K562 (cell line): ENCODE measurements around the gene SYT1. TPM values are rescaled to one million over a fixed set of nuclear protein-coding genes. Genes with fewer than 3 reads are reported as not detected.

ENCODE experiments used
- ATAC-seq: fragments of 200-7000 bp; cut with Tn5 transposase; 3 replicates; pipeline ENCODE4 v1.9.1; 2020; ENCODE audit warnings: moderate library complexity
- BruUV-seq: library from RNA; stranded (reverse); fragments of 400-500 nt; replicated peaks from 2 replicates; lab custom pipeline; 2021; lab: Mats Ljungman, UMichigan
- CTCF ChIA-PET: fragments of 300-600 bp; formaldehyde crosslinking; extraction: SDS; loops from one replicate; lab custom pipeline; 2021; ENCODE audit warnings: low intra/inter-chr PET ratio; lab: Yijun Ruan, JAX
- POLR2A ChIA-PET: fragments of 300-600, 350-650 bp; sonication (Branson Sonifier 250); formaldehyde crosslinking; extraction: SDS; loops from one replicate; lab custom pipeline; 2021; ENCODE audit warnings: antibody characterized with exemption, inconsistent platforms; lab: Yijun Ruan, JAX
- DNase-seq, 4 experiments: peaks; one replicate each; pipeline versions ENCODE4 v3.0.0 to v3.0.0-alpha.2; 2011 to 2018; ENCODE audit warnings: low spot score in 3 of 4, mixed read lengths in 3 of 4; ENCODE audit errors: extremely low read depth in 1 of 4
- FAIRE-seq: peaks from 2 replicates; lab custom pipeline; 2011; peaks lifted over from hg19 to GRCh38; lab: Jason Lieb, UNC
- H2AFZ ChIP-seq: 2 replicates; pipeline ENCODE4 v1.6.0; 2011; ENCODE audit warnings: low read depth, low read length, control low read depth, inconsistent platforms
- H3K27ac ChIP-seq: fragments of 200-600 bp; 3 replicates; pipeline ENCODE4 v1.8.0; 2011; ENCODE audit warnings: low read depth, mild to moderate bottlenecking, control low read depth, inconsistent platforms, low read length, moderate library complexity, mixed read lengths; ENCODE audit errors: extremely low read depth
- H3K27me3 ChIP-seq, 2 experiments: fragments of 300-600 bp in 1 of 2; 2 replicates in 1 of 2; 3 replicates in 1 of 2; pipeline versions ENCODE4 v1.6.0 to v1.8.0; 2011; ENCODE audit warnings: inconsistent platforms in 2 of 2, low read length in 2 of 2, mild to moderate bottlenecking in 1 of 2, mixed read lengths in 1 of 2, moderate library complexity in 1 of 2; ENCODE audit not compliant: control insufficient read depth in 2 of 2, insufficient read depth in 2 of 2
- H3K36me3 ChIP-seq: fragments of 300-600 bp; 3 replicates; pipeline ENCODE4 v1.8.0; 2011; ENCODE audit warnings: mild to moderate bottlenecking, low read length, inconsistent platforms; ENCODE audit not compliant: control insufficient read depth, insufficient read depth
- H3K4me1 ChIP-seq, 2 experiments: fragments of 200-600 bp in 1 of 2; replicated peaks in 1 of 2; 2 replicates in 1 of 2; 3 replicates in 1 of 2; pipeline versions ENCODE4 v1.5.1 to v1.8.0; 2011; ENCODE audit warnings: inconsistent platforms in 2 of 2, low read length in 2 of 2, mild to moderate bottlenecking in 1 of 2, mixed read lengths in 1 of 2, moderate library complexity in 1 of 2; ENCODE audit not compliant: control insufficient read depth in 2 of 2, insufficient read depth in 2 of 2
- H3K4me2 ChIP-seq: 2 replicates; pipeline ENCODE4 v1.6.1; 2011; ENCODE audit warnings: low read length, control low read depth, inconsistent platforms, mixed read lengths; ENCODE audit not compliant: insufficient read depth
- H3K4me3 ChIP-seq: fragments of 200-600 bp; sonication (generic), shearing (Covaris generic); 2 replicates; pipeline ENCODE4 v1.5.1; 2016; ENCODE audit warnings: control low read depth, inconsistent platforms
- H3K79me2 ChIP-seq: fragments of 200-600 bp; 3 replicates; pipeline ENCODE4 v1.8.0; 2011; ENCODE audit warnings: low read length, inconsistent platforms; ENCODE audit not compliant: control insufficient read depth, insufficient read depth
- H3K9ac ChIP-seq, 2 experiments: 2 replicates each; pipeline versions ENCODE4 v1.6.0 to v1.6.1; 2011; ENCODE audit warnings: low read depth in 2 of 2, low read length in 2 of 2, control low read depth in 1 of 2, inconsistent platforms in 1 of 2, mild to moderate bottlenecking in 1 of 2, mixed read lengths in 1 of 2; ENCODE audit not compliant: insufficient read depth in 1 of 2
- H3K9me1 ChIP-seq: one replicate; pipeline ENCODE4 v1.6.0; 2011; ENCODE audit warnings: inconsistent platforms, mild to moderate bottlenecking, low read length, moderate library complexity; ENCODE audit not compliant: control insufficient read depth, insufficient read depth
- H3K9me3 ChIP-seq: replicated peaks from 2 replicates; pipeline ENCODE4 v1.5.1; 2011; ENCODE audit warnings: low read depth, low read length, inconsistent platforms; ENCODE audit not compliant: control insufficient read depth, insufficient read depth
- H4K20me1 ChIP-seq: replicated peaks from 2 replicates; pipeline ENCODE4 v1.6.1; 2011; ENCODE audit warnings: low read length, inconsistent platforms, mixed read lengths; ENCODE audit not compliant: control insufficient read depth, insufficient read depth
- CHD7 ChIP-seq: fragments of 200-600 bp; sonication (generic); IDR thresholded peaks from one replicate; pipeline ENCODE4 v1.6.1; 2012; ENCODE audit warnings: mild to moderate bottlenecking, low read depth, low read length, inconsistent platforms
- ELF1 ChIP-seq: fragments of 200-800 bp; sonication (Bioruptor generic); IDR thresholded peaks from 2 replicates; pipeline ENCODE4 v1.6.1; 2016; ENCODE audit warnings: missing genetic modification characterization, missing compliant biosample characterization
- ELK1 ChIP-seq: sonication (generic); formaldehyde crosslinking; IDR thresholded peaks from 2 replicates; pipeline ENCODE4 v1.8.1; 2022; ENCODE audit warnings: missing genetic modification reagents
- HDGF ChIP-seq: fragments of 450-650 bp; IDR thresholded peaks from 2 replicates; pipeline ENCODE4 v1.6.1; 2016
- HMG20B ChIP-seq: fragments of 250-450 bp; sonication (Bioruptor Pico); IDR thresholded peaks from 2 replicates; pipeline ENCODE4 v1.5.0; 2021; ENCODE audit warnings: mild to moderate bottlenecking
- NR3C1 ChIP-seq: sonication (generic); formaldehyde crosslinking; IDR thresholded peaks from 2 replicates; pipeline ENCODE4 v1.8.1; 2022; ENCODE audit warnings: missing genetic modification reagents
- SNIP1 ChIP-seq: fragments of 450-650 bp; IDR thresholded peaks from 2 replicates; pipeline ENCODE4 v1.7.1; 2017; ENCODE audit warnings: low read depth, mild to moderate bottlenecking
- SRSF7 ChIP-seq: fragments of 200-400 bp; formaldehyde crosslinking; optimal IDR thresholded peaks from 2 replicates; pipeline ENCODE3; 2017; ENCODE audit warnings: mild to moderate bottlenecking, low read depth, low read length
- U2AF1 ChIP-seq: fragments of 200-400 bp; formaldehyde crosslinking; optimal IDR thresholded peaks from 2 replicates; pipeline ENCODE3; 2017; ENCODE audit warnings: mild to moderate bottlenecking, low read depth, low read length, moderate library complexity
- WGBS: fragments of 100-300 bp; shearing (Covaris generic); methylation state at CpG from one replicate; pipeline ENCODE4 v1.1.6; 2016; ENCODE audit warnings: low coverage, mixed read lengths; ENCODE audit not compliant: insufficient coverage; ENCODE audit errors: missing lambda C conversion rate; 5-methylcytosine and 5-hydroxymethylcytosine counted together
- in situ Hi-C: fragments of 300-500 bp; cut with MboI; formaldehyde crosslinking; loops from 4 replicates; pipeline ENCODE4 v1.15.0; 2018; ENCODE audit warnings: inconsistent platforms, mixed read lengths
- intact Hi-C: fragments of 100-400 bp; cut with micrococcal nuclease; formaldehyde crosslinking; loops from 2 replicates; pipeline ENCODE4 v1.14.2; 2022
- polyA plus RNA-seq, 8 experiments: library from polyadenylated mRNA; depleted of rRNA in 4 of 8; stranded (reverse) in 5 of 8; unstranded in 3 of 8; fragments of >200 nt; fragmentation: Nextera tagmentation in 2 of 8; fragmentation: Illumina TruSeq in 1 of 8; extraction: Ambion mirVana in 2 of 8; extraction: Trizol in 1 of 8; gene quantifications; 2 replicates each; pipeline versions ENCODE4 v1.2.1 to v1.2.3, GENCODE V29; 2011 to 2014; ENCODE audit warnings: inconsistent platforms in 1 of 8, missing spikeins in 1 of 8
- total RNA-seq, 7 experiments: library from RNA; depleted of rRNA in 6 of 7; stranded (reverse); fragments of >200 nt in 6 of 7; fragmentation: Illumina TruSeq in 2 of 7; extraction: Trizol in 2 of 7; gene quantifications; 2 replicates each; pipeline versions ENCODE4 v1.2.1 to v1.2.3, GENCODE V29; 2011 to 2021; ENCODE audit warnings: low replicate concordance in 1 of 7

Gene SYT1
- total and polyA plus RNA-seq, 9 of the 15 experiments (the other 6 are each of a cell fraction or from before 2014, with no cell fraction given) = 0.03 to 0.13 (median 0.07) TPM; not detected in 4

- no peak for TF ChIP-seq NR3C1 (CRISPR knock-in tag)
- TF ChIP-seq HMG20B (CRISPR knock-in tag) = no peak
- TF ChIP-seq ELK1 = no peak
Measured at GRCh38 chr12:78829690-78830089, 34.9 kb upstream of the SYT1 start (continued).

- Histone ChIP-seq H3K36me3 (no peaks in the 10 kb centered on the region), H3K27ac (no peak overlapping the region), H4K20me1 (no peaks in the 10 kb centered on the region), H3K9ac (no peak overlapping the region), H3K27me3 (no peaks in the 10 kb centered on the region), H2AFZ (no peak overlapping the region), H3K4me1 (no peaks in the 10 kb centered on the region), H3K4me3 (no peak overlapping the region), H3K4me2 (no peak overlapping the region), H3K9me3 (0 out of 2 replicates have a peak, but pooled peaks cover 2% of the 10 kb centered on the region), H3K79me2 (no peaks in the 10 kb centered on the region), H3K9me1 (no peaks in the 10 kb centered on the region)
- BruUV-seq = no TSS peak
- ATAC-seq = no peak
- no peak for FAIRE-seq
- POLR2A ChIA-PET = no interaction called here
- in situ Hi-C loops (no loop called here), intact Hi-C loops (no loop called here)
- CTCF ChIA-PET = no interaction called here
- 0% methylated on average over 6 of the region's 6 CpGs for WGBS
- no peak for DNase-seq
- no peak for TF ChIP-seq ELF1 (tag)
- TF ChIP-seq HDGF = no peak
- TF ChIP-seq SNIP1 = no peak
- no peak for TF ChIP-seq SRSF7
- no peak for TF ChIP-seq U2AF1
- TF ChIP-seq CHD7 = no peak
Measured at GRCh38 chr12:78835493-78835892, 29.1 kb upstream of the SYT1 start.
